AG04450 (cell line): ENCODE results near the gene HS6ST3. TPM values are rescaled to one million over a fixed set of nuclear protein-coding genes. Genes with fewer than 3 reads are reported as not detected.

ENCODE experiments used
- CTCF ChIA-PET: fragments of 300-600, 350-600 bp; formaldehyde crosslinking; extraction: SDS; loops from one replicate; lab custom pipeline; 2022; ENCODE audit warnings: antibody characterized with exemption, inconsistent platforms; lab: Charles Lee
- POLR2A ChIA-PET: fragments of 350-600 bp; formaldehyde crosslinking; extraction: SDS; loops from one replicate; lab custom pipeline; 2021; ENCODE audit warnings: antibody characterized with exemption, inconsistent platforms; lab: Yijun Ruan, JAX
- DNase-seq: peaks from one replicate; pipeline ENCODE4 v3.0.0-alpha.2; 2011; ENCODE audit warnings: low read depth, low spot score
- H3K27ac ChIP-seq: one replicate; pipeline ENCODE4 v1.5.1; 2012; ENCODE audit warnings: low read depth, low read length, control low read depth
- H3K27me3 ChIP-seq: one replicate; pipeline ENCODE4 v1.6.0; 2012; ENCODE audit warnings: low read length; ENCODE audit not compliant: control insufficient read depth, insufficient read depth
- H3K4me3 ChIP-seq: 2 replicates; pipeline ENCODE4 v1.5.1; 2011; ENCODE audit warnings: mild to moderate bottlenecking, low read depth, low read length, control low read depth
- H3K9me3 ChIP-seq: 2 replicates; pipeline ENCODE4 v1.5.1; 2012; ENCODE audit warnings: low read length; ENCODE audit not compliant: control insufficient read depth, insufficient read depth
- polyA plus RNA-seq: library from polyadenylated mRNA; depleted of rRNA; stranded (reverse); fragments of >200 nt; gene quantifications from 2 replicates; pipeline ENCODE4 v1.2.3, GENCODE V29; 2011
- TF ChIP-seq, protein P1 (sequence below): IDR thresholded peaks from 2 replicates; pipeline ENCODE4 v1.5.1; 2011; ENCODE audit warnings: low read depth, low read length, control low read depth, inconsistent platforms

The HS6ST3 gene
- polyA plus RNA-seq, 1 experiment = not detected

GRCh38 chr13:96581741-96582140 lies 491.8 kb downstream of the HS6ST3 start:
- DNase-seq = no peak
- TF ChIP-seq, protein P1, sequence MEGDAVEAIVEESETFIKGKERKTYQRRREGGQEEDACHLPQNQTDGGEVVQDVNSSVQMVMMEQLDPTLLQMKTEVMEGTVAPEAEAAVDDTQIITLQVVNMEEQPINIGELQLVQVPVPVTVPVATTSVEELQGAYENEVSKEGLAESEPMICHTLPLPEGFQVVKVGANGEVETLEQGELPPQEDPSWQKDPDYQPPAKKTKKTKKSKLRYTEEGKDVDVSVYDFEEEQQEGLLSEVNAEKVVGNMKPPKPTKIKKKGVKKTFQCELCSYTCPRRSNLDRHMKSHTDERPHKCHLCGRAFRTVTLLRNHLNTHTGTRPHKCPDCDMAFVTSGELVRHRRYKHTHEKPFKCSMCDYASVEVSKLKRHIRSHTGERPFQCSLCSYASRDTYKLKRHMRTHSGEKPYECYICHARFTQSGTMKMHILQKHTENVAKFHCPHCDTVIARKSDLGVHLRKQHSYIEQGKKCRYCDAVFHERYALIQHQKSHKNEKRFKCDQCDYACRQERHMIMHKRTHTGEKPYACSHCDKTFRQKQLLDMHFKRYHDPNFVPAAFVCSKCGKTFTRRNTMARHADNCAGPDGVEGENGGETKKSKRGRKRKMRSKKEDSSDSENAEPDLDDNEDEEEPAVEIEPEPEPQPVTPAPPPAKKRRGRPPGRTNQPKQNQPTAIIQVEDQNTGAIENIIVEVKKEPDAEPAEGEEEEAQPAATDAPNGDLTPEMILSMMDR = no peak
- Histone ChIP-seq H3K27ac (no peak overlapping the region), H3K9me3 (peaks cover 10% of the 10 kb centered on the region), H3K4me3 (no peak overlapping the region), H3K27me3 (no peaks in the 10 kb centered on the region)
- POLR2A ChIA-PET = interaction anchor here (0.7 kb wide), 1 partner anchor 83 kb away, joined by 7 read pairs; no protein-coding TSS in a partner anchor
- CTCF ChIA-PET = no interaction called here

GRCh38 chr13:96615252-96615651 lies 525.3 kb downstream of the HS6ST3 start:
- Histone ChIP-seq H3K27ac (no peak overlapping the region), H3K4me3 (no peak overlapping the region), H3K27me3 (no peaks in the 10 kb centered on the region), H3K9me3 (no peaks in the 10 kb centered on the region; the same call in 1 of the 2 replicates)
- ChIA-PET CTCF (no interaction called here), POLR2A (no interaction called here)
- TF ChIP-seq, protein P1 = no peak
- DNase-seq = no peak

- ChIA-PET POLR2A (no interaction called here), CTCF (no interaction called here)
- H3K27ac ChIP-seq = no peak overlapping the region
- no peaks in the 10 kb centered on the region for H3K27me3 ChIP-seq
- no peak for DNase-seq
- H3K4me3 ChIP-seq = no peak overlapping the region
- H3K9me3 ChIP-seq = peaks cover 3% of the 10 kb centered on the region
- TF ChIP-seq, protein P1 = no peak
Measured at GRCh38 chr13:96617528-96617927, 527.6 kb downstream of the HS6ST3 start.

DNA sequence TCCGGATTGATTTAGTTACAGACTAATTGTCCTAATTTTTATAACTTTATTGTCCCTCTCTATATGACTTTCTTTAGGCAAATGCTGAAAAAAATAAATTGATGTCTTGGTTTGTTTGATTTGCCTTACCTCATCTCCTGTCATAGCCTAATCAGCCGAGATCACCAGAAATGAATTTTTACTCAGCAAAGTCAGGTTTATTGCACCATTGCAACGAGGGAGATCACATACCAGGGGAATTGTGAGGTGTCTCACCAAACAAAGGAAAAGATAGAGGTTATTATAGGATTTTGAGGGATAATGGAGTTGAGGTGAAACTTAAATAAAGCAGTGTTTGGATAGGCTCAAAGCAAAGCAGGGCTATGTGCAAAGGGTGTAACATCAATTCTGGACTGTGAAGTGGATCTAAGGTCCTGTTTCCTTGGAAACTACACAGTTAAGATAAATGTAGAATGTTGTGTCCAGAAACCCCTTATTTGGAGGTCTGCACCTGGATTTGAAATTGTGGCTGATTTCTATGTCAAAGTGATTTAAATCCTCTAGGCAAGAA lies 531.8 kb downstream of the HS6ST3 start:
- ChIA-PET POLR2A (interaction anchor here (0.7 kb wide), 1 partner anchor 47 kb away, joined by 4 read pairs; no protein-coding TSS in a partner anchor), CTCF (no interaction called here)
- no peak for DNase-seq
- Histone ChIP-seq H3K4me3 (no peak overlapping the region), H3K9me3 (peaks cover 7% of the 10 kb centered on the region), H3K27me3 (no peaks in the 10 kb centered on the region), H3K27ac (no peak overlapping the region)
- TF ChIP-seq, protein P1 = no peak

- no peaks in the 10 kb centered on the region for H3K27me3 ChIP-seq
- no peak for DNase-seq
- H3K4me3 ChIP-seq = no peak overlapping the region
- ChIA-PET POLR2A (no interaction called here), CTCF (no interaction called here)
- peaks cover 11% of the 10 kb centered on the region for H3K9me3 ChIP-seq
- H3K27ac ChIP-seq = no peak overlapping the region
- TF ChIP-seq, protein P1 = no peak
Measured at GRCh38 chr13:96629331-96629730, 539.4 kb downstream of the HS6ST3 start.
